GM12878 (cell line): ENCODE data around the gene CTNNBL1.

Experiments
- BCL3 ChIP-seq: IDR thresholded peaks from 2 replicates; pipeline ENCODE4 v1.6.1; 2011; ENCODE audit warnings: borderline replicate concordance, low read depth, mild to moderate bottlenecking, moderate library complexity, low read length; ENCODE audit not compliant: insufficient read depth, poor library complexity, severe bottlenecking
- BHLHE40 ChIP-seq, 2 experiments: fragments of 450-650 bp in 1 of 2; IDR thresholded peaks; 2 replicates each; pipeline ENCODE4 v1.6.1; 2011 to 2017; ENCODE audit warnings: low read depth in 2 of 2, borderline replicate concordance in 1 of 2, improper control_type of control experiment in 1 of 2, low read length in 1 of 2, mild to moderate bottlenecking in 1 of 2
- EED ChIP-seq: sonication (generic); IDR thresholded peaks from 2 replicates; pipeline ENCODE4 v1.6.1; 2016; ENCODE audit warnings: antibody characterized with exemption, low read depth
- JUNB ChIP-seq: IDR thresholded peaks from 2 replicates; pipeline ENCODE4 v1.6.1; 2016; ENCODE audit warnings: antibody characterized with exemption, mild to moderate bottlenecking
- SIN3A ChIP-seq: IDR thresholded peaks from 2 replicates; pipeline ENCODE4 v1.6.1; 2012; ENCODE audit warnings: low read depth, low read length, improper control_type of control experiment
- SIX5 ChIP-seq: IDR thresholded peaks from 2 replicates; pipeline ENCODE4 v1.6.1; 2011; ENCODE audit warnings: mild to moderate bottlenecking, low read depth, low read length, moderate library complexity; ENCODE audit not compliant: severe bottlenecking
- TF ChIP-seq, protein P1 (sequence below), 3 experiments: IDR thresholded peaks in 2 of 3; conservative IDR thresholded peaks in 1 of 3; 2 replicates each; pipeline ENCODE4 v1.5.1; 2011; ENCODE audit warnings: low read depth in 3 of 3, low read length in 3 of 3, mild to moderate bottlenecking in 3 of 3, control low read depth in 2 of 3, moderate library complexity in 2 of 3, inconsistent platforms in 1 of 3, mixed read lengths in 1 of 3; ENCODE audit not compliant: control insufficient read depth in 2 of 3, insufficient read depth in 1 of 3; ENCODE audit errors: extremely low read depth in 1 of 3
- TF ChIP-seq, protein P2 (sequence below): IDR thresholded peaks from 2 replicates; pipeline ENCODE4 v1.6.1; 2012; ENCODE audit warnings: mild to moderate bottlenecking, low read depth, low read length

- TF ChIP-seq JUNB (no peak), EED (no peak), SIN3A (no peak), BCL3 (no peak), BHLHE40 (IDR thresholded peaks at IDR 0.05; ENCODE audit: borderline replicate concordance in 1 of 2, low read depth in 2 of 2, low read length in 1 of 2) (no peak), SIX5 (no peak)
- TF ChIP-seq, protein P1, sequence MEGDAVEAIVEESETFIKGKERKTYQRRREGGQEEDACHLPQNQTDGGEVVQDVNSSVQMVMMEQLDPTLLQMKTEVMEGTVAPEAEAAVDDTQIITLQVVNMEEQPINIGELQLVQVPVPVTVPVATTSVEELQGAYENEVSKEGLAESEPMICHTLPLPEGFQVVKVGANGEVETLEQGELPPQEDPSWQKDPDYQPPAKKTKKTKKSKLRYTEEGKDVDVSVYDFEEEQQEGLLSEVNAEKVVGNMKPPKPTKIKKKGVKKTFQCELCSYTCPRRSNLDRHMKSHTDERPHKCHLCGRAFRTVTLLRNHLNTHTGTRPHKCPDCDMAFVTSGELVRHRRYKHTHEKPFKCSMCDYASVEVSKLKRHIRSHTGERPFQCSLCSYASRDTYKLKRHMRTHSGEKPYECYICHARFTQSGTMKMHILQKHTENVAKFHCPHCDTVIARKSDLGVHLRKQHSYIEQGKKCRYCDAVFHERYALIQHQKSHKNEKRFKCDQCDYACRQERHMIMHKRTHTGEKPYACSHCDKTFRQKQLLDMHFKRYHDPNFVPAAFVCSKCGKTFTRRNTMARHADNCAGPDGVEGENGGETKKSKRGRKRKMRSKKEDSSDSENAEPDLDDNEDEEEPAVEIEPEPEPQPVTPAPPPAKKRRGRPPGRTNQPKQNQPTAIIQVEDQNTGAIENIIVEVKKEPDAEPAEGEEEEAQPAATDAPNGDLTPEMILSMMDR (IDR thresholded peaks at IDR 0.05 in 2 of 3, conservative IDR thresholded peaks at IDR 0.05 in 1 of 3; ENCODE audit: control insufficient read depth in 2 of 3, extremely low read depth in 1 of 3, insufficient read depth in 1 of 3, low read depth in 3 of 3, low read length in 3 of 3), result no peak
- TF ChIP-seq, protein P2, sequence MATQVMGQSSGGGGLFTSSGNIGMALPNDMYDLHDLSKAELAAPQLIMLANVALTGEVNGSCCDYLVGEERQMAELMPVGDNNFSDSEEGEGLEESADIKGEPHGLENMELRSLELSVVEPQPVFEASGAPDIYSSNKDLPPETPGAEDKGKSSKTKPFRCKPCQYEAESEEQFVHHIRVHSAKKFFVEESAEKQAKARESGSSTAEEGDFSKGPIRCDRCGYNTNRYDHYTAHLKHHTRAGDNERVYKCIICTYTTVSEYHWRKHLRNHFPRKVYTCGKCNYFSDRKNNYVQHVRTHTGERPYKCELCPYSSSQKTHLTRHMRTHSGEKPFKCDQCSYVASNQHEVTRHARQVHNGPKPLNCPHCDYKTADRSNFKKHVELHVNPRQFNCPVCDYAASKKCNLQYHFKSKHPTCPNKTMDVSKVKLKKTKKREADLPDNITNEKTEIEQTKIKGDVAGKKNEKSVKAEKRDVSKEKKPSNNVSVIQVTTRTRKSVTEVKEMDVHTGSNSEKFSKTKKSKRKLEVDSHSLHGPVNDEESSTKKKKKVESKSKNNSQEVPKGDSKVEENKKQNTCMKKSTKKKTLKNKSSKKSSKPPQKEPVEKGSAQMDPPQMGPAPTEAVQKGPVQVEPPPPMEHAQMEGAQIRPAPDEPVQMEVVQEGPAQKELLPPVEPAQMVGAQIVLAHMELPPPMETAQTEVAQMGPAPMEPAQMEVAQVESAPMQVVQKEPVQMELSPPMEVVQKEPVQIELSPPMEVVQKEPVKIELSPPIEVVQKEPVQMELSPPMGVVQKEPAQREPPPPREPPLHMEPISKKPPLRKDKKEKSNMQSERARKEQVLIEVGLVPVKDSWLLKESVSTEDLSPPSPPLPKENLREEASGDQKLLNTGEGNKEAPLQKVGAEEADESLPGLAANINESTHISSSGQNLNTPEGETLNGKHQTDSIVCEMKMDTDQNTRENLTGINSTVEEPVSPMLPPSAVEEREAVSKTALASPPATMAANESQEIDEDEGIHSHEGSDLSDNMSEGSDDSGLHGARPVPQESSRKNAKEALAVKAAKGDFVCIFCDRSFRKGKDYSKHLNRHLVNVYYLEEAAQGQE, result no peak
Observed at GRCh38 chr20:37898233-37899104, 204.6 kb downstream of the CTNNBL1 start.
